COR-L47 (cell line): Measurements from ENCODE around the gene MRPS11.
"Not testable (repeated sequence)": the region's sequence is repeated elsewhere in the genome, so short reads cannot be mapped to it uniquely, and the experiment has no call there.

Source experiments
- DNase-seq: peaks from one replicate; lab custom pipeline; 2025; lab: John Stamatoyannopoulos, UW

The MRPS11 gene

GRCh38 chr15:88467073-88467934 lies at the start of gene MRPS11, which contains the start of gene MRPL46:
MRPS11 (plus strand) TSS chr15:88467708; CDS start chr15:88467718, 10 bp downstream.
MRPL46 (minus strand) TSS chr15:88467388; CDS start chr15:88467377, 11 bp downstream.
- peak; percentile 90 for DNase-seq

DNA sequence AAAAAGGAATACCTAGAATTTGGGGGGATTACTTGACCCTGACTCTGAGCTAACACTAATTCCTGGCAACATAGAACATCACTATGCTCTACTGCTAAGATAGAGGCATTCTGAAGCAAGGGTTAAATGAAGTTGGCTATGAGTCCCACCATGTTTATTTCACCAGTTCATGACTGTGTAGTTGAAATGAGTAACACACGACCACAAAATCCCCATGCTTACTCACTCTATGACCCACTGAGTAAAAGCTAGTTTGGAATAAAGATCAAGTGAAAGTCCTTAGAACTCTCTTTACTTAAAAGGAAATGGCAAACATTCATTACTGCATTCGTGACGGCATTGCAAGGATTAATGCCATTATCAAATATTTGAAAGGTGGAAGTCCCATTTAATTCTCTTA lies 47.7 kb upstream of the MRPS11 start:
- DNase-seq: no peak

DNA sequence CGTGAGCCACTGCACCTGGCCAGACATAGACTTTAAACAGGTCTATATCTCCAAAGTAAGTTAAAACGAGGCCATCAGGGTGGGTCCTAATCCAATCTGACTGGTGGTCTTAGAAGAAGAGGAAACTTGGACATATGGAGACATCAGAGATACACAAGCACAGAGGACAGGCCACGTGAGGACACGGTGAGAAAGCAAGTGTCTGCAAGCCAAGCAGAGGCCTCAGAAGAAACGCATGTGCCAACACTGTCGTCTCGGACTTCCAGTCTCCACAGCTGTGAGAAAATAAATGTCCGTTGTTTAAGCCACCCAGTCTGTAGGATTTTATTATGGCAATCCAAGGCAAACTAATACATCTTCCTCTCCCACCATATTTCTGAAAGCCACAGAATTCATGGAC lies 44.2 kb upstream of the MRPS11 start:
- DNase-seq: no peak

DNA sequence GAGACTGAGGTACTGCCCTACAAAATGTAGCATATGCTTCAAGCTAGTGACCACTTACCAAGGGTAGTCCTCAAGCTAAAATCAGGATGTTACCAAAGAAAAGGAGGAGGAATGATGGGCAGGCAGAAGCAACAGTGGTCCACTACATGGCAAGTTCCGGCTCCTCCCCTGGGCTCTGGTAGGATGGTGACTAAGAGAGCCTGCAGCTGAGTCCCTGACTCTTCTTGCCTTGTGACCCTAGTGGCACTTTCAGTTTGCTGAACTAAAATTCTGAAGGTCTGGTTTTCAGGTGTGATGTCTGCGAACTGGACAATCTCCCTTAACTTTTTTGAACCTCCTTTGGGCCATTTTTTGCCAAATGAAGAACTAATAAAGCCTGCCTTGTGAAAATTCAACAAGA lies 41.2 kb upstream of the MRPS11 start:
- no peak for DNase-seq

- no peak for DNase-seq
Observed at GRCh38 chr15:88428053-88428452, 39.5 kb upstream of the MRPS11 start.

DNA sequence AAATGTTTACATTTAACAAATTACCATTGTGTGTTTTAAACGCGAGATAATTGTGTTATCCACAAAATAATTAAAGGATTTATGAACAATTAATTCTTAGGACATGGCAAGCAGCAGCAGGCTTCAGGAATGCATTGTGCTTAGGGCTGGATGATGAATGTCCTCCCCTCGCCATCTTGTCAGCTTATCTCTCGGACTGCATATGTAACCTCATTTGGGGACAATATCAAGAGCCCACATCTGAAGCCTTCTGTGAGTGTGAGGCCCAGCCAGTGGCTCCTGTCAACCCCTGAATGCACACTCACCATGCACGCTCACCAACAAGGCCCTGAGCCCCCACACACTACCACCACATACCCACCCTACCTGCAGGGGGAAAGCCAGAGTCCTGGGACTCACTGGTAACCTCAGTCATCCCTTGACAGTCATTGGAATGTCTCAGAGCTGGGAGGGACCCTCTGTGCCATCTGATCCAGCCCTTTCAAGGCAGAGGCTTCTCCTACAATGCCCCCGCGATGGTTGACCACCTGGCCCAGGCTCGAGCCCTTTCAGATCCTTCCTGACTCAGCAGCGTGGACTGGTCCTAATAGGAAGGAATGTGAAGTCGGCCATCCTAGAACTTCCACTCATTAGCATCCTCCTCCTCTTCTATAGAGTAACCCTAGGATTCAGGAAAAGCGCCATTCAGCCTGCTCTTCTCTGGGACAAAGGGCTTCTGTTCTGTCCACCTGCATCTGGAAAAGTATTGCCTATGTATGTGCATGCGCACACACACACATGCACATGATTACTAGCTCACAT lies 38.5 kb upstream of the MRPS11 start:
- no peak for DNase-seq

GRCh38 chr15:88430051-88430450 lies 37.5 kb upstream of the MRPS11 start:
- no peak for DNase-seq

GRCh38 chr15:88431441-88431840 lies 36.1 kb upstream of the MRPS11 start:
- DNase-seq: no peak

DNA sequence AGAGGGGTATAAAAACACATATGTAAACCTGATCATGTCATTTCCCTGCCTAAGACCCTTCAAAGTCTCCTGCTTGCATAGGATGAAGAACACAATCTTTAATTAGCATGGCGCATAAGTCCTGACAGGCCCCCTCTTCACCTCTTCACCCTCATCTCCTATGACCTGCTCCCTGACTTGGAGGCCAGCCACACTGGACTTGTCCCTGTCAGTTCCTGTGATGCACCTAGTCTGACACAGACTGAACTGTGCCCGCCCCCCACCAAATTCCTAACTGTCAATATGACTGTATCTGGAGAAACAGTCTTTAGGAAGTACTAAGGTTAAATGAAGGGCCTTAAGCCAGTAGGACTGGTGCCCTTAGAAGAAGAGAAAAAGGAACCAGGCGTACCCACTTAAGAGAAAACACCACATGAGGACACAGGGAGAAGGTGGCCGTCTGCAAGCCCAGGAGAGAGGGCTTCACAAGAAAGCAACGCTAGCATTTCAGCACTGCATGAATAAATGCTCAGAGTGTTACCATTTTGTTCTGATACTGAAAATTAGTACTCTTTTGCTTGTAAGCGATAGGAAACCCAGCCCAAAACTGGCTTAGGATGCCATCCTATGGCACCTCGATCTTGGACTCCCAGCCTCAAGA lies 34.3 kb upstream of the MRPS11 start:
- DNase-seq: no peak

DNA sequence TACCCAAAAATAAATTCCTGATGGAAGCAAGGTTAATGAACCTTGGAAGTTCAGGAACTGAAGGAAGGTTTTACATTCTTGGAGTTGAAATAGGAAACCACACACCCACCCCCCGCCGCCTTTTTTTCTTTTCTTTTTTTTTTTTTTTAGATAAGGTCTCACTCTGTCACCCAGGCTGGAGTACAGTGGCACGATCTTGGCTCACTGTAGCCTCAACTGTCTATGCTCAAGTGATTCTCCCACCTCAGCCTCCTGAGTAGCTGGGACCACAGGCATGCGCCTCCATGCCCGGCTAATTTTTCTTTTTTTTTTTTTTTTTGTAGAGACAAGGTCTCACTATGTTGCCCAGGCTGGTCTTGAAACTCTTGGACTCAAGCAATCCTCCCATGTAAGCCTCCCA lies 33.4 kb upstream of the MRPS11 start:
- DNase-seq: not testable (repeated sequence)

GRCh38 chr15:88438181-88438580 lies 29.3 kb upstream of the MRPS11 start:
- no peak for DNase-seq

DNA sequence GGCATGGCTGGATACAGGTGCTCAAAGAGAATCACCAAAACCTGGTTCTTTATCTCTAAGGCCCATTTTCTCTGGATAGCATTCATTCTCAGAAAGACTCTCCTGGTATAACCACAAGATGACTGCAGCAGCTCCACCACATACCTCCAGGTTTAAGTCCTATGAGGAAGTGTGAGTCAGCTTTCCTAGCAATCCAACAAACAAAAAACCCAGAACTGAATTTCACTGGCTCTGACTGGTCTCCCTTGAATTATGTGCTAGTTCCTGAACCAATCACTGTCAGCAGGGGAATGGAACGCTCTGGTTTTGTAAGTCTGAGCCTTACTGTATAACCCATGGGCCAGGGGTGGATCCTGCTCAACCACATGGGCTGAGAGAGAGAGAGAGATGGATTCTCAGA lies 27.5 kb upstream of the MRPS11 start:
- DNase-seq: no peak

- no peak for DNase-seq
Observed at GRCh38 chr15:88441076-88441730, 26.3 kb upstream of the MRPS11 start.

GRCh38 chr15:88447206-88447605 lies 20.3 kb upstream of the MRPS11 start:
- DNase-seq: no peak

DNA sequence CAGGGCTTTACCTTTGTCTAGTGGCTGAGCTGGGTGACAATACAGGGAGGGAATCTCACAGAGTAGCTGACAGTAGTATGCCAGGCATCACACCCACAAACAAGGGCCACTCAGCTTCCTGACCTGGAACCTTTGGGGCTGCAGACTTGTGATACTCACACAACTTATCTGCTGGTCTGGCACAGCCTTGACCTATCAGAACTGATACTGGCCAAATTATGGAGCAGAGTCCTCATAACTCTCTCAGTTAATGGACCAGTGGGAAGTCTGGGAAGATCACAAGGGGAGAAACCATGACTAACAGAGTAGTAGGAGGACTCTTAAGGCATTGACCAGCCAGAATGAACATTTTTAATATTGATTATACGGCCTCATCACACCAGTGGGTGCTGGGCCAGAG lies 19.8 kb upstream of the MRPS11 start:
- DNase-seq: no peak

DNA sequence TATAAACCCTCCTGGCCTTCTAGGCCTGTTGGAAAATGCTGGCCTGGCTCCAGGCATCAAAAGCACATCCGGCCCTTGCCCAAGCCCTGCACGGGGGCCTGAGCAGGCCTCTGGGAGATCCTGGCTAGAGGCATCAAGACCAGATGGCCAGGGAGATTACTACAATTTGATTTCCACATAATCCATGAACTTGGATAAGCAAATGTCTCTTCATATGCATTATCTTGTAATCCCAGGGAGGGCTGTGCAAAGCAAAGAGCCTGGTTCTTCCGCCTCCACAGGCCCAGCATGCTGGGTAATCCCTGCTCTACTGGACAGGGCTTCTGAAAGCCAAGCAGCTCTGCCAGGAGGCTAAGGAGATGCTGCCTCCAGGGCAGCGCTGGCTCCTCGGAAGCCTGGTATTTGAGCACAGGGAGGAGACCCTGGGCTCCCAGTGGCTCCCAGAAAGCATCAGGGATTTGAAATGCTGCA lies 18.5 kb upstream of the MRPS11 start:
- no peak for DNase-seq

- DNase-seq: no peak
Observed at GRCh38 chr15:88449581-88449980, 17.9 kb upstream of the MRPS11 start.

DNA sequence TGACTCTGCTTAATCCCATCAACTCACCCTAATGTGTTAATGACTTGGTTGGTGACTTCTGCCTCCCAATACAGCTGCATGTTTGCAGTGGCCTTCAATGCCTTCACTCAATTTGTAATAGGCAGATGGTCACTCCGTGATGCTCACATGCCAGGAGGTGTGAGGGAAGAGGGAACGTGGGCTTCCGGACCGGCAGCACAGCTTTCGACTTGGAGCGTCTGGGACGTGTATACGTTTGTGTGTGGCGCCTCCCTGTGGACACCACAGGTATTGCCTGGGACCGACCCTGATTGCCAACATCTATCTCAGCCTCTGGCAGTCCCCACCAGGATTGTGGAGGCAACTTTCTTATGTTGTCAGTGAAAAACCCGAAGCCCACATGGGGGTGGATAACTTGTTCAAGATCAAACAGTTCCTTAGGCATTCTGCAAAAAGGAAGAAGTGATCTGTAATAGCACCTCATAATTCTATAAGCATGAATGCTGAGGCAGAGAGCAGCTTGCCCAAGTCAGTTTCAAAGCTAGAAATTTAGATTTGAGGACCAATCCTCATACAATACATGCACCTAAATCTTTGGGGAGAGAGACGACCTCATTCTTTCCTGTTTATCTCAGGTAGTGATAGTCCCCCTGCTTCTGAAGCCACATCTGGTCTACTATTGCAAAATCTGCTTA lies 17.2 kb upstream of the MRPS11 start:
- DNase-seq: peak; percentile 36

- DNase-seq: no peak
Observed at GRCh38 chr15:88453651-88454050, 13.9 kb upstream of the MRPS11 start.

- DNase-seq: no peak
Observed at GRCh38 chr15:88454236-88454635, 13.3 kb upstream of the MRPS11 start.
